ENCODE results near the gene ALOX5AP.
A peak's percentile ranks its signal among the peaks of the same experiment; 100 is the strongest.

DNA sequence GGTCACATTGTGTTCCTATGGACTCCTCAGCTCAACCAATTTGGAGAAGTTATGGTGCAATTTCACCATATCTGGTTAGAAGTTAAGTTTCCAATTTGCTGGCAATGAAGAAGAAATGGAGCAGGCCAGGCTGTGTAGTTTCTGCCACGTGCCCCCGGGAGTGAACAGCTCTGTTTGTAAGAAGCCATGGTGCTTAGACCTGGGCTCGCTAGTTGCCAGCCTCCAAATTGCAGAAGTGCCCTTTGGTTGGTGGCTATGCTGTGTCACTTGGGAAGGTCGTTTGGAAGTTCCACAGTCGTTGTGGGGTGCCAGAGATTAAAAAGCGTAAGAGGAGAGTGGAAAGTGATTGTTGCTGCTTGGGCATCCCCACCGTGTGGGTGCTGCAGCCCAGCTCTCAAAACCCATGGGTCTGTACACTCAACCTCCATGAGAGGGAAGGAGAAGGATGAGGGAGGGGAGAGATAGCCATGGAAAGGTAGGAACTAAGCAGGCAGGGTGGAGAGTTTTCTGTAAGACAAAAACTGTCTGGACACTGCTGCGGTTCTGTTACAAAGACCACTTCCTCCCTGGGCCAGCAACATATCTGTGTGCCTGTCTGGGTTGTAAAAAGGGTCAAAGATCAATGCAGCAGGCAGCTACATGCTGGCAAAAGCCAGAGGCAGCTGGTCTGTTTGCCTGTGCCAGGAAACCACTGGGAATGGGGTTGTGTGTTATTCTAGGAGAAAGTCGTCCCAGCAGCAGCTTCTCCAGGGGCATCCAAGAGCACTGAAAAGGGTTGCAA, 10.8 kb downstream of the ALOX5AP start:
- TF ChIP-seq CTCF (IDR thresholded peaks at IDR 0.05; ENCODE audit: insufficient read depth, low read length) (no peak), REST (IDR thresholded peaks at IDR 0.05; ENCODE audit: insufficient replicate concordance, low read depth) (no peak), GABPA (IDR thresholded peaks at IDR 0.05; ENCODE audit: low read depth) (peak; percentile 68), POLR2AphosphoS5 (IDR thresholded peaks at IDR 0.05; ENCODE audit: low read depth) (no peak)
